AG04450 (cell line): ENCODE measurements around the gene BNIP5. TPM values are rescaled to one million over a fixed set of nuclear protein-coding genes. Genes with fewer than 3 reads are reported as not detected.
A peak's percentile ranks its signal among the peaks of the same experiment; 100 is the strongest.
"Not testable (repeated sequence)": the region's sequence is repeated elsewhere in the genome, so short reads cannot be mapped to it uniquely, and the experiment has no call there.

Experiments used
- CTCF ChIA-PET: fragments of 300-600, 350-600 bp; formaldehyde crosslinking; extraction: SDS; loops from one replicate; lab custom pipeline; 2022; ENCODE audit warnings: antibody characterized with exemption, inconsistent platforms; lab: Charles Lee
- POLR2A ChIA-PET: fragments of 350-600 bp; formaldehyde crosslinking; extraction: SDS; loops from one replicate; lab custom pipeline; 2021; ENCODE audit warnings: antibody characterized with exemption, inconsistent platforms; lab: Yijun Ruan, JAX
- DNase-seq: peaks from one replicate; pipeline ENCODE4 v3.0.0-alpha.2; 2011; ENCODE audit warnings: low read depth, low spot score
- H3K27ac ChIP-seq: one replicate; pipeline ENCODE4 v1.5.1; 2012; ENCODE audit warnings: low read depth, low read length, control low read depth
- H3K27me3 ChIP-seq: one replicate; pipeline ENCODE4 v1.6.0; 2012; ENCODE audit warnings: low read length; ENCODE audit not compliant: control insufficient read depth, insufficient read depth
- H3K4me3 ChIP-seq: 2 replicates; pipeline ENCODE4 v1.5.1; 2011; ENCODE audit warnings: mild to moderate bottlenecking, low read depth, low read length, control low read depth
- H3K9me3 ChIP-seq: 2 replicates; pipeline ENCODE4 v1.5.1; 2012; ENCODE audit warnings: low read length; ENCODE audit not compliant: control insufficient read depth, insufficient read depth
- CTCF ChIP-seq: IDR thresholded peaks from 2 replicates; pipeline ENCODE4 v1.5.1; 2011; ENCODE audit warnings: low read depth, low read length, control low read depth, inconsistent platforms
- polyA plus RNA-seq: library from polyadenylated mRNA; depleted of rRNA; stranded (reverse); fragments of >200 nt; gene quantifications from 2 replicates; pipeline ENCODE4 v1.2.3, GENCODE V29; 2011

BNIP5 gene
- polyA plus RNA-seq, 1 experiment, result not detected

- ChIA-PET CTCF (interaction anchor here (0.7 to 1.5 kb wide), 3 partner anchors 9 to 41 kb away, joined by 3 to 7 read pairs (median 6); no protein-coding TSS in a partner anchor), POLR2A (interaction anchor here (0.6 kb wide), 1 partner anchor 200 kb away, joined by 3 read pairs; no protein-coding TSS in a partner anchor)
- Histone ChIP-seq H3K27ac (no peak overlapping the region), H3K9me3 (no peaks in the 10 kb centered on the region; the same call in 1 of the 2 replicates), H3K4me3 (no peak overlapping the region), H3K27me3 (peaks cover 23% of the 10 kb centered on the region)
- TF ChIP-seq CTCF, result no peak
- DNase-seq, result peak; percentile 38
These were observed 32.5 kb upstream of the BNIP5 start for GRCh38 chr6:36368921-36369865.

GRCh38 chr6:36368421-36368820 is 31.7 kb upstream of the BNIP5 start:
- DNase-seq, result no peak
- Histone ChIP-seq H3K9me3 (peaks cover under 1% of the 10 kb centered on the region; the same call in 1 of the 2 replicates), H3K4me3 (no peak overlapping the region), H3K27ac (no peak overlapping the region), H3K27me3 (peaks cover 16% of the 10 kb centered on the region)
- TF ChIP-seq CTCF, result no peak
- CTCF ChIA-PET, result no interaction called here
- POLR2A ChIA-PET, result no interaction called here

- no peak for DNase-seq
- Histone ChIP-seq H3K27me3 (peaks cover 12% of the 10 kb centered on the region), H3K4me3 (no peak overlapping the region), H3K9me3 (peaks cover 4% of the 10 kb centered on the region; the same call in 1 of the 2 replicates), H3K27ac (no peak overlapping the region)
- TF ChIP-seq CTCF, result no peak
- CTCF ChIA-PET, result no interaction called here
- POLR2A ChIA-PET, result no interaction called here
These were observed 31.1 kb upstream of the BNIP5 start for GRCh38 chr6:36367743-36368142.

- CTCF ChIA-PET, result interaction anchor here (0.6 to 1.5 kb wide), 2 partner anchors 24 to 241 kb away, joined by 3 to 5 read pairs; no protein-coding TSS in a partner anchor
- no peak for DNase-seq
- Histone ChIP-seq H3K27me3 (peaks cover 10% of the 10 kb centered on the region), H3K4me3 (no peak overlapping the region), H3K9me3 (peaks cover 4% of the 10 kb centered on the region; the same call in 1 of the 2 replicates), H3K27ac (no peak overlapping the region)
- POLR2A ChIA-PET, result no interaction called here
- no peak for TF ChIP-seq CTCF
These were observed 28.2 kb upstream of the BNIP5 start for GRCh38 chr6:36364669-36365479.

GRCh38 chr6:36364061-36364635 is 27.5 kb upstream of the BNIP5 start:
- POLR2A ChIA-PET, H3K9me3 ChIP-seq, H3K27ac ChIP-seq, DNase-seq, H3K27me3 ChIP-seq, H3K4me3 ChIP-seq: not testable (repeated sequence)
- CTCF ChIA-PET, result interaction anchor here (0.6 to 1.4 kb wide), 2 partner anchors 62 to 240 kb away, joined by 3 to 6 read pairs; no protein-coding TSS in a partner anchor

- H3K4me3 ChIP-seq, H3K27ac ChIP-seq, DNase-seq, H3K9me3 ChIP-seq, H3K27me3 ChIP-seq, POLR2A ChIA-PET: not testable (repeated sequence)
- CTCF ChIA-PET, result interaction anchor here (1.1 to 1.4 kb wide), 2 partner anchors 22 to 61 kb away, joined by 5 to 6 read pairs; no protein-coding TSS in a partner anchor
These were observed 26.7 kb upstream of the BNIP5 start for GRCh38 chr6:36363371-36363752.
